Measurements from ENCODE around the gene SHE.

The SHE gene

DNA sequence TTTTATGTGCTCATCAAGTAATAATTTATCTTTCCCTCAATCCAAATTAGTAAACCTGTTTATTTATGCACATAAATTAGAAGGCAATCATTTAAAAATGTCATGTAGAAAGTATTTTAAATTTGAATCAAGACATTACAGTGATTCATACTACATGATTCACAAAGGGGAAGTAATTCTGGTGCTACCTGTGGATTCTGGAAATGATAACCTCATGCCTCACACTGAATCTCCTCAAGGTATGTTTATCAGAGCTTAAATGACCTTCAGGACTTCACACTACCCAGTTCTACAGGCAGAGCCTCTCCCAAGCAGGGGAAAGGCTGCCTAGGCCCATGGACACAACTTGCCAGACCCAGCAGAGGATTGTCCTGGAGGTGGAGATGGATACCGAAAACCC, 25.4 kb downstream of the SHE start:
- no peak for DNase-seq

- no peak for DNase-seq
These were observed 27.4 kb downstream of the SHE start for GRCh38 chr1:154474802-154475201.

DNA sequence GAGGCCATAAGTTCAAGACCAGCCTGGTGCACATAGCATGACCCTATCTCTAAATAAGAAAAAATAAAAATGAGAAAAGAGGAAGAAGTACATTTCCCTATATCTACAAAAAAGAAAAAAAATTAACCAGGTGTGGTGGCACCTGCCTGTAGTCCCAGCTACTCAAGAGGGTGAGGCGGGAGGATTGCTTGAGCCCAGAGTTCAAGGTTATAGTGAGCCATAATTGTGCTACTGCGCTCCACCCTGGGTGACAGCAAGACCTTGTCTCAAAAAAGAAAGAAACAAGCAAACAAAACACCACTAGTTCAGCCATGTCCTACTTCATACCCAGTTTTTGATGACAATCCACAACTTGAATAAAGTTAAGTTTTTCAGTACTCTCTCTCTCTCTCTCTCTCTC, 30.9 kb downstream of the SHE start:
- DNase-seq, result no peak

- DNase-seq, result no peak
These were observed 32.2 kb downstream of the SHE start for GRCh38 chr1:154469844-154470560.

DNA sequence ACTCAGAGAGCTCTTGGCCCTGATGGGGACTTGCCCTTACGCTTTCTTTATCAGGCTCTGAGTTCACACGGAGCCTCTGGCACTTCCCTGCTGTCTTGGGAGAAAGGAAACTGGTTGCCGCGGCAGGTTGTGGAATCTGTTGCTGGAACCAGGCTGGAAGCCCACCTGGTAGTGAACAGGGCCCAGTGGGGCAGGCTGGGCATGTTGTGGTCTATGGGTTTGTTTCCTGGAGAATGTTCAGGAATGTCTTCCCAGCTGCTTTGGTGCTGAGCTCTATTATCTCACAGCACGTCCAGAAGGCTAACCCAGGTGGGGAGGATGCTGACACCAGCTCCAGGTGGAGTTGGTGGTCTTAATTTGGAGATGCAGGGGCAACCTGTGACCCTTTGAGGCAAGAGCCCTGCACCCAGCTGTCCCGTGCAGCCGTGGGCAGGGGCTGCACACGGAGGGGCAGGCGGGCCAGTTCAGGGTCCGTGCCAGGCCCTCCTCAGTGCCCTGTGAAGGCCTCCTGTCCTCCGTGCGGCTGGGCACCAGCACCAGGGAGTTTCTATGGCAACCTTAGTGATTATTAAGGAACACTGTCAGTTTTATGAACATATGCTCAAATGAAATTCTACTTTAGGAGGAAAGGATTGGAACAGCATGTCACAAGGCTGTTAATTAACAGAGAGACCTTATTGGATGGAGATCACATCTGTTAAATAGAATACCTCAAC, 33.5 kb downstream of the SHE start:
- no peak for DNase-seq

- DNase-seq, result no peak
These were observed 34.6 kb downstream of the SHE start for GRCh38 chr1:154467434-154468102.

GRCh38 chr1:154466921-154467417, 35.2 kb downstream of the SHE start:
- no peak for DNase-seq

- no peak for DNase-seq
These were observed 36.0 kb downstream of the SHE start for GRCh38 chr1:154466206-154466605.

DNA sequence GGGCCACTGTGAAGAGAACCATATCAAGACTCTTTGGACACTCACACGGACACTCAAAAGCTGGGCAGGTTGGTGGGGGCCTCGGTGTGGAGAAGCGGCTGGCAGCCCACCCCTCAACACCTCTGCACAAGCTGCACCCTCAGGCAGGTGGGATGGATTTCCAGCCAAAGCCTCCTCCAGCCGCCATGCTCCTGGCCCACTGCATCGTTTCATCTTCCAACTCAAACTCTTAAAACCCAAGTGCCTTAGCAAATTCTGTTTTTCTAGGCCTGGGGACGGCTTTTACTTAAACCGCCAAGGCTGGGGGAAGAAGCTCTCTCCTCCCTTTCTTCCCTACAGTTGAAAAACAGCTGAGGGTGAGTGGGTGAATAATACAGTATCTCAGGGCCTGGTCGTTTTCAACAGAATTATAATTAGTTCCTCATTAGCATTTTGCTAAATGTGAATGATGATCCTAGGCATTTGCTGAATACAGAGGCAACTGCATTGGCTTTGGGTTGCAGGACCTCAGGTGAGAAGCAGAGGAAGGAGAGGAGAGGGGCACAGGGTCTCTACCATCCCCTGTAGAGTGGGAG, 36.5 kb downstream of the SHE start:
- no peak for DNase-seq

DNA sequence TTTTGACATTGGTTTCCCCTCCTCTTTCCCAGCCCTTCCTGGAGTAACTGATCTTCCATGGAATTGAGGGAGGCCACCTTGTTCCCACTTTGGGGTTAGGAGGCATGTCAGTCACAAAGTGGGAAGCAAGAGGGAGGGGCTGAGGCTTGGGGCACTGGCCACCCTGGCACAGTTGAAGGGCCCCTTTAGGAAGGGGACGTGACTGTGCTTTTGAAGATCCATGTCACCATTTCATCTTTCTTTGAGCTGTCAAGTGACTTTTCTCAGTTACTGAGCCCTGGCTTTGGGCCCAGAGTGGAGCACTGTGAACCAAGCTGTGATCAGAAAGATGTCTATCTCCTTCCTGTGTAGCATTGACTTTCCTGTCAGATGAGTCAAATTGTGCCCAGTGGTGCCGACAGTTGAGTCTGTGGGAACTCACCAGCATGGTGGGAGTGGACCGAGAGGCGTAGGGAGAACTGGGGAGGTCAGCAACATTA, 38.7 kb downstream of the SHE start:
- no peak for DNase-seq

GRCh38 chr1:154460695-154461260, 41.4 kb downstream of the SHE start:
- no peak for DNase-seq

GRCh38 chr1:154459080-154459479, 43.1 kb downstream of the SHE start:
- no peak for DNase-seq

GRCh38 chr1:154456631-154457030, 45.6 kb downstream of the SHE start:
- DNase-seq, result no peak

DNA sequence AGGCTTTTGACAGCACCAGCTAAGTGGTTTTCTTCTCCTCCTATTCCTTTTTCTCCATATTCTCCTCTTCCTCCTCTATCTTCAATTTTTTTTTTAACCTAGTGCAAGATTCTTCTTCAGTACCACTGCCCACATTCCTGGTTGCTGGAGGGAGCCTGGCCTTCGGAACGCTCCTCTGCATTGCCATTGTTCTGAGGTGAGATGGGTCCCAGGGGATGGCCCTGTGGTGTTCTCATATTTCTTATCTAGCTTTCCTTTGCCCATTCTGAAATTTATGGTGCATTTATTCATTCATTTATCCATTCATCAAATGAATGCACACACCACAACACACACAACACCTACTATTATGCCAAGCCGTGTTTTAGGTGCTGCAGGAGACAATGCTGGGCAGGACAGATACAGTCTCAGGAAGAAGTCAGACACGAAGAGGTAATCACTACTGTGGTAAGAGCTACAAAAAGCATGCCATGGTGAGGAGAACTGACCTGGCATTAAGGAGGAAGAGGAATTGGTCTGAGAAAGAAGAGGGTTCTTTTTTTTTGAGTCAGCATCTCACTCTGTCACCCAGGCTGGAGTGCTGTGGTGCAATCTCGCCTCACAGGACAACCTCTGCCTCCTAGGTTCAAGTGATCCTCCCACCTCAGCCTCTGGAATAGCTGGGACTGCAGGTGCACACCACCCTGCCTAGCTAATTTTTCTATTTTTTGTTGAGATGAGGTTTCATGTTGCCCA, 47.7 kb downstream of the SHE start:
- no peak for DNase-seq

DNA sequence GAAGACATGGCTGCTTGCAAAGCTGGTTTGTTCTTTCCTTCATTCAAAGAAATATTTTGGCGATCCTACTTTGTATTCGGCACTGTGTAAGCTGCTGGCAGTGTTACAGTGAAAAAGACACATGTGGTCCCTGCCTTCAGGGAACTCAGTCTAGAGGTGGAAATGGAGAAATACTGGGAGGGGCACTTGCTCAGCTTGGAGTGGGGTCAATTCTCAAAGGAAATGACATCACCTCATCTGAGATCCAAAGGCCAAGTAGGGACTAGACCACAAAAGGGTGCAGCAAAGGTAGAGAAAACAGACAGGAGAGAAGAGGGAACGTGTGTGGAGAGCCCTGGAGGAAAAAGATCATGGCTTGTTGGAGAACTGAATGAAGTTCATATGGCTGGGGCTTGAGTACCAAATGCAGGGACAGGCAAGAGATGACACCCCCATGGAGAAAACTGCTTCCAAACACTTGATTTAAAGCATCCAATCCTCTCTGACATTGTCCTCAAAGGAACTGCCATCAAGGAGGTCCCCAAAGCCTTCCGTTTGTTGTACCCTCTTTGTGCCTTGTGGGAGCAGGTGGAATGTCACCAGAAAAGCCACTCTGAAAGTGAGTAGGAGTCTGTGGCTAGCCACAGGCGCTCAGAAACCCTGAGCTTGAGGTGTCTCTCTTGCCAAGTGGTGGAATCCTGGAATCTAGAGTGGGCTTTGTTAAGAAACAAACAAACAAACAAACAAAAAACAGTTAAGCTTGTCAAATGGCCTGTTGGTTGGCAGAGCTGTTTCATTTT, 48.4 kb downstream of the SHE start:
- peak; percentile 58 for DNase-seq

DNA sequence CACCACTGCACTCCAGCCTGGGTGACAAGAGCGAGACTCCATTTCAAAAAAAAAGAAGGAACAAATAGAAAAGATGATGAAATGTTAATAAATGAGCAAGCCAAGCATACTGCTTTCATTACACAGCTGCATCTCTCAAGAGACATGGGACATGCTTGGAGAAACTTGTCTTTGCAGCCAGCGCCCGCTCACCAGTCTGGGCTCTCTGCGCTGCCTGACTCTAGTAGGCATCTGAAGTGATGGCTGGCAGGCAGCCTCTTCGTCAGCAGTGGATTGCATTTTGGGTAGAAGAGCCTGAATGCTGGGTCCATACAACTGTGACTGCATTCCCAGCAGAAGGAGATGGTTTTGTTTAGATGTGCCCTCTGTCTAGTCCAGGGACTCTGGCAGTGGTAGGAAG, 49.1 kb downstream of the SHE start:
- DNase-seq, result no peak

DNA sequence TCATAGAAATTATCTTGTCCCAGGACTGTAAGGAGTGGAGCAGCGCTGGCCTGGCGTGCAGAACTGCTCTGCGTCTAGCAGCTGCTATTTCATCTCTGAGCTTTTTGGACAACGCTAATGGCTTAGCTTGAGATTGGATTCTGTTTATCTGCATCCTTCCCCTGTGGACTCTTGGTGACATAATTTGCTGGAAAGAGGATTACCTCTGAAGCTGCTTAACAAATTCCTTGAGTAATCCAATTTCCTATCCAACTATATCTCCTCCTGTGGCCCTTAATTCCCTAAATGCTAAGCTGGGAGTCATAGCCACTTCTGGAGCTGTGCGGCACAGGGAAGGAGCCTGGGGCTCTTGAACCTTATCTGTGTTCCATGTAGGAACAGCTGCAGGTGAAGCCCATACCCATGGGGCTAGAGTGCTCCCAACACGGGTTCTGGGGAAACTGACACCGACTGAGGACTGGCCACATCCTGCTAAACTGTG, 53.8 kb downstream of the SHE start:
- DNase-seq, result no peak

DNA sequence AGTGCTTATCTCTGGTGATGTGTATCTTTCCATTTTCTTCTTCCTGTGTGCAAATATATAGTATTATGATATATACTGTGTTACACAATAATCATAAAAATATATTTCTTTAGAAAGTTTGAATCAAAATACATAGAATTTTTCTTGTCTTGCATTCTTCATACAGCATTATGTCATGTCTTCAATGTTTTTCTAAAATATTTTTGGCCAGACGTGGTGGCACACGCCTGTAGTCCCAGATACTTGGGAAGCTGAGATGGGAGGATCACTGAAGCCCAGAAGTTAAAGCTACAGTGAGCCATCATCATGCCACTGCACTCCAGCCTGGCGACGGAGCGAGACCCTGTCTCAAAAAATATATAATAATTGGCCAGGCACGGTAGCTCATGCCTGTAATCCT, 55.4 kb downstream of the SHE start:
- DNase-seq, result no peak

DNA sequence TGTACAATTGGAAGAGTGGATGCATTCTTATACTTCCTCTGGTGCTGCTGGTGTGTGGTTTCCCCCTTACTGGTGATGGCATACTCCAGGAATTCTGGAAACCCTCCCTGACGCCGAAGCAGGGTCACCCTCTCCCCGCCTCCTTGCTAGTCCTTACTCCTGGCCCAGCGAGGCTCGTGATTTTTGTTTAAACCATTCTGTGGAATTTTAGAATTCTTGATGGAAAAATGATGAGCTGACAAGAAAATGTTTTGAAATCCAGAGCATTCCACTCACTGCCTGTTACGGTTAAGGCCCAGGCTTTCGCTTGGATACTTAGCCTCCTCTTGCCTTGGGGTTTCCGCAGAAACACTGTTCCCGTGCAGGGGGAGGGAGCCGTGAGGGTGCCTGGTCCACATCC, 55.9 kb downstream of the SHE start:
- DNase-seq, result no peak

DNA sequence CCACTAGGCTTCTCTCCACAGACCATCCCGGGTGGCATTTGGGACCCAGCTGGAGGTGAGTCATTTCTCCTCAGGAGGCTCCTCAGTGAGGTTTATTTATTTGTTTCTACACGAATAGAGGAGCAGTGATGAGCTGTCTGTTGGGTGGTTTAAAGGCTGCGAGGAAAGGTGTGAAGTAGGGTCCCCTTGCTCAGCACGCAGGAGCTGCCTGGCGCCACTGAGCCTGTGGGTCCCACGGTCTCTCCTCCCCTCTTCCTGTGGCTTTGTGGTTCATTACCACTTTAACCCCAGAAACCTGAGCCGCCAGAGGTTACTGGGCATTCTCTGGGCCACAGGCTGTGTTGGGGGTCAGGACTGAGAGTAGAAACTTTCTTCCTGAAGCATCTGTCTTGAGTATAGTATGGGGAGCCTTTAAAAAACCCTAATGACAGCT, 57.2 kb downstream of the SHE start:
- DNase-seq, result no peak

- no peak for DNase-seq
These were observed 58.8 kb downstream of the SHE start for GRCh38 chr1:154443274-154444013.

All from NCI-H2029 (cell line).